ENCODE measurements around the gene VAT1L. TPM values are rescaled to one million over a fixed set of nuclear protein-coding genes. Genes with fewer than 3 reads are reported as not detected.

Gene VAT1L
- polyA plus RNA-seq, 1 of the 3 experiments (the other 2 are of a cell fraction): 52.5 TPM

- TF ChIP-seq IRF3 (IDR thresholded peaks at IDR 0.05; ENCODE audit: low read depth, low read length) (no peak), FOXM1 (IDR thresholded peaks at IDR 0.05; ENCODE audit: low read depth) (0 out of 2 replicates have a peak, but pooled peaks have one; percentile 23), TEAD4 (IDR thresholded peaks at IDR 0.05; ENCODE audit: borderline replicate concordance, insufficient read depth) (peak; percentile 92), RXRA (IDR thresholded peaks at IDR 0.05; ENCODE audit: borderline replicate concordance, low read depth) (peak; percentile 60), TCF12 (IDR thresholded peaks at IDR 0.05) (peak; percentile 94), RCOR1 (IDR thresholded peaks at IDR 0.05; ENCODE audit: low read length) (no peak), FOXJ3 (CRISPR knock-in tag; IDR thresholded peaks at IDR 0.05) (no peak), JUND (IDR thresholded peaks at IDR 0.05) (peak; percentile 97), NFIC (IDR thresholded peaks at IDR 0.05; ENCODE audit: borderline replicate concordance) (peak; percentile 72; the same call in 1 of the 2 replicates), SIN3A (IDR thresholded peaks at IDR 0.05; ENCODE audit: borderline replicate concordance, low read depth, low read length) (no peak), USF2 (IDR thresholded peaks at IDR 0.05; ENCODE audit: borderline replicate concordance, low read depth, low read length) (no peak), FOSL2 (IDR thresholded peaks at IDR 0.05; ENCODE audit: borderline replicate concordance, low read depth) (peak; percentile 85; the same call in 1 of the 2 replicates), YY1 (IDR thresholded peaks at IDR 0.05; ENCODE audit: low read depth) (no peak), ELF1 (IDR thresholded peaks at IDR 0.05) (0 out of 2 replicates have a peak, but pooled peaks have one; percentile 19), USF1 (IDR thresholded peaks at IDR 0.05; ENCODE audit: borderline replicate concordance, low read depth) (no peak), NRF1 (IDR thresholded peaks at IDR 0.05; ENCODE audit: low read depth, low read length) (no peak), EP300 (IDR thresholded peaks at IDR 0.05; ENCODE audit: borderline replicate concordance in 1 of 2, low read depth in 1 of 2, low read length in 1 of 2) (peak in 1 of 2 experiments; percentile 90; a peak in 2 of 4 replicates), ZBTB33 (IDR thresholded peaks at IDR 0.05; ENCODE audit: borderline replicate concordance, low read depth) (0 out of 2 replicates have a peak, but pooled peaks have one; percentile 39), RAD21 (IDR thresholded peaks at IDR 0.05; ENCODE audit: low read length) (no peak)
Observed at GRCh38 chr16:77834635-77835540, 46.5 kb downstream of the VAT1L start (continued).
